H7 (cell line): ENCODE results near the gene ARMH3. TPM values are rescaled to one million over a fixed set of nuclear protein-coding genes. Genes with fewer than 3 reads are reported as not detected.

Experiments
- DNase-seq: peaks from one replicate; pipeline ENCODE4 v3.0.0; 2012
- H3K27me3 ChIP-seq: 2 replicates; pipeline ENCODE4 v1.6.0; 2011; ENCODE audit warnings: mild to moderate bottlenecking, low read length; ENCODE audit not compliant: control insufficient read depth, insufficient read depth
- H3K36me3 ChIP-seq: replicated peaks from 2 replicates; pipeline ENCODE4 v1.5.1; 2011; ENCODE audit warnings: low read length; ENCODE audit not compliant: control insufficient read depth, insufficient read depth
- H3K4me3 ChIP-seq: 2 replicates; pipeline ENCODE4 v1.5.1; 2011; ENCODE audit warnings: low read depth, mild to moderate bottlenecking, control low read depth, low read length, moderate library complexity; ENCODE audit not compliant: insufficient read depth
- total RNA-seq: library from RNA; depleted of rRNA; stranded (reverse); fragments of >200 nt; shearing (Covaris generic); gene quantifications from 2 replicates; pipeline ENCODE4 v1.2.3, GENCODE V29; 2014

The ARMH3 gene
- total RNA-seq, 1 experiment from 2014 or later = 4.4 TPM

- Histone ChIP-seq H3K36me3 (no peaks in the 10 kb centered on the region), H3K4me3 (no peak overlapping the region), H3K27me3 (no peaks in the 10 kb centered on the region)
- DNase-seq = no peak
Measured at GRCh38 chr10:101894266-101894665, 161.7 kb downstream of the ARMH3 start.

- no peaks in the 10 kb centered on the region for H3K27me3 ChIP-seq
- H3K4me3 ChIP-seq = no peak overlapping the region
- DNase-seq = no peak
- no peaks in the 10 kb centered on the region for H3K36me3 ChIP-seq
Measured at GRCh38 chr10:101893510-101894120, 162.4 kb downstream of the ARMH3 start.

GRCh38 chr10:101892782-101893391 lies 163.1 kb downstream of the ARMH3 start:
- Histone ChIP-seq H3K36me3 (no peaks in the 10 kb centered on the region), H3K27me3 (no peaks in the 10 kb centered on the region), H3K4me3 (no peak overlapping the region)
- DNase-seq = no peak

- Histone ChIP-seq H3K36me3 (no peaks in the 10 kb centered on the region), H3K27me3 (no peaks in the 10 kb centered on the region), H3K4me3 (no peak overlapping the region)
- peak; percentile 68 for DNase-seq
Measured at GRCh38 chr10:101889256-101890210, 166.4 kb downstream of the ARMH3 start.

GRCh38 chr10:101888251-101888949 lies 167.6 kb downstream of the ARMH3 start:
- Histone ChIP-seq H3K36me3 (no peaks in the 10 kb centered on the region), H3K27me3 (no peaks in the 10 kb centered on the region), H3K4me3 (no peak overlapping the region)
- no peak for DNase-seq

GRCh38 chr10:101887775-101888174 lies 168.2 kb downstream of the ARMH3 start:
- Histone ChIP-seq H3K4me3 (no peak overlapping the region), H3K36me3 (no peaks in the 10 kb centered on the region), H3K27me3 (no peaks in the 10 kb centered on the region)
- DNase-seq = no peak

- H3K4me3 ChIP-seq = no peak overlapping the region
- DNase-seq = no peak
- no peaks in the 10 kb centered on the region for H3K36me3 ChIP-seq
- H3K27me3 ChIP-seq = no peaks in the 10 kb centered on the region
Measured at GRCh38 chr10:101886521-101887312, 169.3 kb downstream of the ARMH3 start.

- no peak for DNase-seq
- H3K27me3 ChIP-seq = no peaks in the 10 kb centered on the region
- no peak overlapping the region for H3K4me3 ChIP-seq
- no peaks in the 10 kb centered on the region for H3K36me3 ChIP-seq
Measured at GRCh38 chr10:101881036-101881774, 174.8 kb downstream of the ARMH3 start.

GRCh38 chr10:101880232-101880573 lies 175.8 kb downstream of the ARMH3 start:
- H3K36me3 ChIP-seq = no peaks in the 10 kb centered on the region
- no peak for DNase-seq
- no peak overlapping the region for H3K4me3 ChIP-seq
- H3K27me3 ChIP-seq = no peaks in the 10 kb centered on the region

- Histone ChIP-seq H3K4me3 (no peak overlapping the region), H3K27me3 (no peaks in the 10 kb centered on the region), H3K36me3 (no peaks in the 10 kb centered on the region)
- DNase-seq = no peak
Measured at GRCh38 chr10:101879456-101880231, 176.3 kb downstream of the ARMH3 start.

GRCh38 chr10:101878869-101879268 lies 177.1 kb downstream of the ARMH3 start:
- H3K27me3 ChIP-seq = no peaks in the 10 kb centered on the region
- DNase-seq = no peak
- H3K36me3 ChIP-seq = no peaks in the 10 kb centered on the region
- no peak overlapping the region for H3K4me3 ChIP-seq

- no peaks in the 10 kb centered on the region for H3K27me3 ChIP-seq
- no peak overlapping the region for H3K4me3 ChIP-seq
- no peak for DNase-seq
- H3K36me3 ChIP-seq = no peaks in the 10 kb centered on the region
Measured at GRCh38 chr10:101875068-101875688, 180.8 kb downstream of the ARMH3 start.
